ENCODE results near the gene HYI. TPM values are rescaled to one million over a fixed set of nuclear protein-coding genes. Genes with fewer than 3 reads are reported as not detected.

The HYI gene
- polyA plus RNA-seq, 1 of the 3 experiments (the other 2 are of a cell fraction): 11.1 TPM

- H3K79me2 ChIP-seq (ENCODE audit: insufficient read depth): no peaks in the 10 kb centered on the region
- no peak overlapping the region for H2AFZ ChIP-seq (ENCODE audit: low read depth)
- no peak for TF ChIP-seq MEF2A (IDR thresholded peaks at IDR 0.05; ENCODE audit: borderline replicate concordance, low read depth)
- TF ChIP-seq RAD21 (IDR thresholded peaks at IDR 0.05; ENCODE audit: low read length): no peak
- TF ChIP-seq REST (IDR thresholded peaks at IDR 0.05; ENCODE audit: low read depth, low read length): no peak
- TF ChIP-seq EZH2phosphoT487 (IDR thresholded peaks at IDR 0.05; ENCODE audit: borderline replicate concordance, low read depth): no peak
- TF ChIP-seq FOXJ3 (CRISPR knock-in tag; IDR thresholded peaks at IDR 0.05): no peak
- TF ChIP-seq GABPA (IDR thresholded peaks at IDR 0.05; ENCODE audit: low read depth): no peak
- no peak for TF ChIP-seq NRF1 (IDR thresholded peaks at IDR 0.05; ENCODE audit: low read depth, low read length)
- no peak for TF ChIP-seq IRF3 (IDR thresholded peaks at IDR 0.05; ENCODE audit: low read depth, low read length)
- TF ChIP-seq TEAD4 (IDR thresholded peaks at IDR 0.05; ENCODE audit: borderline replicate concordance, insufficient read depth): no peak
- TF ChIP-seq MAX (IDR thresholded peaks at IDR 0.05; ENCODE audit: low read depth): no peak
- no peak for TF ChIP-seq RXRA (IDR thresholded peaks at IDR 0.05; ENCODE audit: borderline replicate concordance, low read depth)
- no peak for TF ChIP-seq YY1 (IDR thresholded peaks at IDR 0.05; ENCODE audit: low read depth)
- no peak for TF ChIP-seq PBX3 (IDR thresholded peaks at IDR 0.05)
- no peaks in the 10 kb centered on the region for H3F3A ChIP-seq (replicated peaks; ENCODE audit: insufficient read depth)
- CTCF ChIA-PET: interaction anchor here (1.2 to 2.4 kb wide), 2 partner anchors 37 to 193 kb away, joined by 3 to 15 read pairs; no protein-coding TSS in a partner anchor
- H3K4me2 ChIP-seq: no peak overlapping the region
- no peaks in the 10 kb centered on the region for H4K20me1 ChIP-seq (ENCODE audit: insufficient read depth)
- H3K27ac ChIP-seq (ENCODE audit: low read depth in 2 of 2, low read length in 1 of 2): no peak overlapping the region
- POLR2A ChIA-PET: no interaction called here
- DNase-seq: no peak
- H3K9me2 ChIP-seq: no peaks in the 10 kb centered on the region
- no peaks in the 10 kb centered on the region for H3K4me1 ChIP-seq (ENCODE audit: control insufficient read depth in 1 of 2, insufficient read depth in 2 of 2, low read depth in 1 of 2, low read length in 1 of 2)
- WGBS (ENCODE audit: low lambda C conversion rate): 96% methylated on average over 13 of the region's 13 CpGs
- H3K9me3 ChIP-seq: no peaks in the 10 kb centered on the region
- no peak overlapping the region for H3K9ac ChIP-seq
- H3K36me3 ChIP-seq (replicated peaks in 1 of 2; ENCODE audit: control insufficient read depth in 1 of 2, insufficient read depth in 2 of 2, low read length in 1 of 2): peaks cover 37 to 76% of the 10 kb centered on the region in 2 experiments
- H3K4me3 ChIP-seq (ENCODE audit: low read depth in 2 of 2, low read length in 1 of 2): no peak overlapping the region
- H3K27me3 ChIP-seq (ENCODE audit: insufficient read depth): no peaks in the 10 kb centered on the region
These were observed 33.9 kb downstream of the HYI start for GRCh38 chr1:43419627-43420425.

Data from SK-N-SH (cell line).